ENCODE results near the gene PDE3A.
"Not testable (repeated sequence)": the region's sequence is repeated elsewhere in the genome, so short reads cannot be mapped to it uniquely, and the experiment has no call there.

The PDE3A gene

DNA sequence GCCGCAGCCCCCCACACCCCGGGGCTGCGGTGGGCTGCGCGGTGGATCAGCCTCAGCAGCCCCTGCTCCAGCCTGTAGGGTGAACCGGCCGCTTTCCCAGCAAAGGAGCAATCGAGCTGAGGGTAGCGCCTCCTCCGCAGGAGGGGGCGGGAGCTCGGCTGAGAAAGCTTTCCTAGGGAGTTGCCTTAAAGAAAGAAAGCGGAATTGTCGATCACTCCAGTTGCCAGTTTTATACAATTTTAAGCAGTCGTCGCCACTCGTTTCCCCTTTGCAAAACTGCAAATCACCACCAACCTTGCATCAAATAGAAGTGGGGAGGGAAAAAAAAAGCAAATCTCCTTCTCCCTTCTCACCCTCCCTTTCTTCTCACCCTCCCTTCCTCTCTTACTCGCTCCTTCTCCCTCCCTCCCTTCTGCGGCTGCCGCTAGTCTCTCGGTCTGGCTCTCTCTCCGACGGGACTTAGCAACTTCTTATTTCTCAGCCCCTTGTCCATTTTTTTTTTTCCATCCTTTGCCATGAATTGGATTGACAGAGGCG, at the start of gene PDE3A:
Gene PDE3A, plus strand, starts transcription at position 424 of the 537 bp plus-strand sequence. CDS start 748 bp downstream, outside the sequence.
- DNase-seq, result peak; percentile 62

GRCh38 chr12:20319366-20319765, 49.0 kb upstream of the PDE3A start:
- DNase-seq, result no peak

- no peak for DNase-seq
Observed at GRCh38 chr12:20320552-20320951, 47.8 kb upstream of the PDE3A start.

DNA sequence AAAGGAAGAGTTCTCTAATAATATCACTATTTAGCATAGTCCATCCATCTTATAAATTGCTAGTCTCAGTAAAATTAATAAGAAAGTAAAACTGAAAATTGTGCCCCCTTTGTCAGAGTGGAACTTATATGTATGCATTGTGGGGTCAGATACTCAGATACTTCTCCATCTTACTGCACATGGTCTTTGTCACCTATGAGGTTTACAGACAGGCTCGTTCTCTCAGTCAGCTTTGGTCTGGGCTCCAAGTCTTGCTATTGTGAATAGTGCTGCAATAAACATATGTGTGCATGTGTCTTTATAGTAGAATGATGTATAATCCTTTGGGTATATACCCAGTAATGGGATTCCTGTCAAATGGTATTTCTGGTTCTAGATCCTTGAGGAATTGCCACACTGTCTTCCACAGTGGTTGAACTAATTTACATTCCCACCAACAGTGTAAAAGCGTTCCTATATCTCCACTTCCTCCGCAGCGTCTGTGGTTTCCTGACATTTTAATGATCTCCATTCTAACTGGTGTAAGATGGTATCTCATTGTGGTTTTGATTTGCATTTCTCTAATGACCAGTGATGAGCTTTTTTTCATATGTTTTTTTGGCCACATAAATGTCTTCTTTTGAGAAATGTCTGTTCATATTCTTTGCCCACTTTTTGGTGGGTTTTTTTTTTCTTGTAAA, 37.4 kb upstream of the PDE3A start:
- not testable (repeated sequence) for DNase-seq

- DNase-seq, result no peak
Observed at GRCh38 chr12:20339060-20339459, 29.3 kb upstream of the PDE3A start.

DNA sequence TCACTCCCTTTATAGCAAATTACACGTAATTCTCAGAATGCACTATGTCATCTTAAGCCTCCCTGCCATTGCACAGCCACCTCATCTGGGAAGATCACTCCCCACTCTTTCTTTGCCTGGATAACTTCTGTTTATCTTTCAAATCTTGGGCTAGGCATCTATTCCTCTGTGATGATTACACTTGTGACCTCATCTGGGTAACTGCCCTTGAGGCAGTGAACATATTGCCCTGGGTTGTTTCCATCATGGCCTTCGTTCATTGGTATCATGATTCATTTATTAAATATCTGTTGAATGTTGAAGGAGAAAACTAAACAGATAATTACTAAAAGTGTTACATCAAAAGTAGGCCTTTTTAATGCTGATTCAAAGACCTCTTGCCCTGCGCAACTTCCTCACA, 26.2 kb upstream of the PDE3A start:
- DNase-seq, result peak; percentile 84

DNA sequence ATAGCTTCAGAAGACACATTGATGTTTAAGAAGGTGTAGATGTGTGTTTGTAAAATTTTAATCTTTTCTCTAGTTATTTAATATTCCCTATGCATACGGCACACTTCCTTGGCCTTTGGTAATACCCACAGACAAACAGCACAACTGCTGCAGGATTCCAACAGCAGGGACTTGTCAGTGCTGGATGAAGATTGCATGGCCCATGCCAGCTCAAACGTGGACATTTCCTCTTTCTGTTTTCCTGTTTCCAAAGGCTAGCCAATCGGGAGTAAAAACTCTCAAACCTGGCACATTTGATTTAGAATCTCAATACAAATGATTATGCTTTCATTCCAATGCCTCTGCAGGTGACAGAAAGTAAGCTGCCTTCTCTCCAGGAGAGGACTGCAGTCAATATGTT, 22.5 kb upstream of the PDE3A start:
- DNase-seq, result no peak

DNA sequence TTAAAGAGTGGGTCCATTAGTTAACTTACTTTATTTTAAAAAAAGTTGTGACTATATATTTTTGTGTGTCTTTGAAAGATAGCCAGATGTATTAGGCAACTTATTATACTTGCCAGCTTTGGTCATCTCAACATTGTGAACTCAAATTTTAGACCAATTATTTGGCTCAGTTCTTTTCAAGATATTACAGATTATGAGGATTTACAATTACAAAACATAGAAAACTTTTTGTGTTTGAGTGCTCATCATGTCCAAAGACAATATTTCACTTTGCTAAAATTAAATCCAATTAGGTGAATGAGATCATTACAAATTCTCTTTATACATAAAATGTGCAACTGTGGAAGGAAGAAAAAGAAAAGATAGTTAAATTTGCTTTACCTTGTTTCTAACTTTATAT, 18.3 kb upstream of the PDE3A start:
- no peak for DNase-seq

DNA sequence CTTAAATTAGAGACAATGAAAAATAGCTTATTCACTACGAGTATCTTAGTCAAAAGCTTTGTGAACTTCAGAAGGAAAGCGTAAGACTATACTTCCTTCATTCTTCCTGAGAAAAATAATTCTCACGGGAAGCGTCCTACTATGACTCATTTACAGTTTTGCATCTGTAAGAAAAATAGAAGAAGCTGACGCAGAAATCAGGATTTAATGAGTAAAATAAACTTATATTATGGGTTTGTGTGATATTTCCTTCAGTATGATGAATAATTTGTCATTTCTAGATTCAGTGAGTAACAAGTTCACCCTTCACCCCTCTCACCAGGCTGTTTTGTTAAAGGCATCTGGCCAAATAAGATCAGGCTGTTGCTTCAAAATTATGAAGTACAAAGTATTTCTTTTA, 17.8 kb upstream of the PDE3A start:
- DNase-seq, result no peak

GRCh38 chr12:20351406-20351805, 16.9 kb upstream of the PDE3A start:
- DNase-seq, result no peak

- DNase-seq, result no peak
Observed at GRCh38 chr12:20356048-20356447, 12.3 kb upstream of the PDE3A start.

DNA sequence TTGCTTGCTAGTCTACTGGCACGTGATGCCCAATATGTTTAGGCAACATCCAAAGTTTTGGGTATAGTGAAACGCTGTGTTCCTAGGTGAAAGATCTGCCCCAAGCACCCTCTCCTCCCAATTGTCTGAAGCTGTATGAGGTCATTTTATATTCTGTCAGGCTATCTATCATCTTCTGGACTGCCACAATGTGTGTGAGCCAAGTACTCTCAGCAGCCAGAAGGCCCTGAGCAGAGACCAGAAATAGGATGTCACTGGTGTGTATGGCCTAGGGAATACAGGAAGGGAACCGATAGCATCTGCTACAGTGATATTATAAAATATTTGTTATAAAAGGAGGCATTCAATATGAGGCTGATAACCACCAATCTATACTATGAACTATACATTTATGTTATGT, 7.9 kb upstream of the PDE3A start:
- DNase-seq, result no peak

DNA sequence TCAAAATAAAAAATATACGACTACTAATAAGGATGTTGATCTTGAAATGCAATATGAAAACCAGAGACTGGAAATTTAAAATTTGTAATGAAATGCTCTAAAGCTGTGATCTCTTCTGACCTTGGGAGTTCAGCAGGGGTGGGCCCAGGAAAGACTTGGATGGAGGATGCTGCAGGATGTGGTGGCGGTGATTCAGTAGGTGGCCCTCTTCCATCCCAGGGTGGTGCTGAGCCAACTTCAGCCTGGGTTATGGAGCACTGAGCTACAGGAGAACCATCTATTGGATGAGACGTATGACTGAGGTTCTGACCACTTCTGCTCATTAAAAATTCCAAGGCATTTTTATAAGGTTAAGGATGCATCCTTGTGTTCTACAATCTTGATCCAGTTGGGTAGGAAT, 6.9 kb upstream of the PDE3A start:
- DNase-seq, result no peak

DNA sequence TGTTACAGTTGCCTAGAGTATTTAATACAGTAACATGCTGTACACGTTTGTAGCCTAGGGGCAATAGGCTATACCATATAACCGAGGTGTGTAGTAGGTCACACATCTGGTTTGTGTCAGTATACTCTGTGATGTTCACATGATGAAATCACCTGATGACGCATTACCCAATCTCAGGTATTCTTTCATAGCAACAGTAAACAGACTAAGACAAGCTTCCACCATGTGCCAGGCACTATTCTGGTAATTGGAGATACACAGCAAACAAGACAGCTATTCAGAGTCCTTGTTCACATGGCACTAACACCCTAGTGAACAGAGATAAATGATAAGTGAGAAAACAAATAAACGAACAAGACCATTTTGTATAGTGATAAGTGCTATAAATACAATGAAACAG, 3.8 kb upstream of the PDE3A start:
- no peak for DNase-seq

GRCh38 chr12:20366776-20367409, 1.4 kb upstream of the PDE3A start:
- DNase-seq, result no peak

GRCh38 chr12:20367583-20368113, 689 bp upstream of the PDE3A start:
- no peak for DNase-seq

DNA sequence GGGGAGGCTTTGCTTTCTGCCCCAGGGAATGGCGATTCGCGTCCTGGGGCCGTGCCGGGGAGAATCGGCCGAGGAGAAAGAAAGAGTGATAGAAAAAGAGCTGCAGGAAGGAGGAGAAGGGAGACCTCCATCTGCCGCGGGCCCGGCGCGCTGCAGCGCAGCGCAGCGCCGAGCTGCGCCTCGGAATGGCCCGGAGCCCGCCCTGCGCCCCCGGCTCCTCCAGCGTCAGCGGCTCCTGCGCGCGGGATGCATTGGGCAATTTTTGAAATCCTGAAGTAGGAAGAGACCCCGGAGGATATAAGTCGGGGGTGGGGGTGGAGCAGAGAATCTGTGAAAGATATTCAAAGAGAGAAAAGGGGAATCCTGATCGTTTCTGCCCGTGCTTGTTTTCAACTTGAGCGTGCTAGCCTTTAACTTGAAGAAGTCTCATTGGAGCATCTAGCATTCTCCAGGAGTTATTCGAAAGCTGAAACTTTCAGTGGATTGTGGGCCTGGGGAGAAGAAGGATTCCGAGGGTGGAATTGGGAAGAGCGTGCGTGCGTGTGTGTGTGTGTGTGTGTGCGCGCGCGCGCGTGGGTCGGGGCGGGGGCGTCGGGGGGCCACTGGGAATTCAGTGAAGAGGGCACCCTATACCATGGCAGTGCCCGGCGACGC, 441 bp downstream of the PDE3A start:
- DNase-seq, result peak; percentile 39

- DNase-seq, result peak; percentile 71
Observed at GRCh38 chr12:20369305-20370013, 1.1 kb downstream of the PDE3A start.

- DNase-seq, result peak; percentile 47
Observed at GRCh38 chr12:20370014-20370386, 1.7 kb downstream of the PDE3A start.

- DNase-seq, result no peak
Observed at GRCh38 chr12:20370866-20371519, 2.7 kb downstream of the PDE3A start.

DNA sequence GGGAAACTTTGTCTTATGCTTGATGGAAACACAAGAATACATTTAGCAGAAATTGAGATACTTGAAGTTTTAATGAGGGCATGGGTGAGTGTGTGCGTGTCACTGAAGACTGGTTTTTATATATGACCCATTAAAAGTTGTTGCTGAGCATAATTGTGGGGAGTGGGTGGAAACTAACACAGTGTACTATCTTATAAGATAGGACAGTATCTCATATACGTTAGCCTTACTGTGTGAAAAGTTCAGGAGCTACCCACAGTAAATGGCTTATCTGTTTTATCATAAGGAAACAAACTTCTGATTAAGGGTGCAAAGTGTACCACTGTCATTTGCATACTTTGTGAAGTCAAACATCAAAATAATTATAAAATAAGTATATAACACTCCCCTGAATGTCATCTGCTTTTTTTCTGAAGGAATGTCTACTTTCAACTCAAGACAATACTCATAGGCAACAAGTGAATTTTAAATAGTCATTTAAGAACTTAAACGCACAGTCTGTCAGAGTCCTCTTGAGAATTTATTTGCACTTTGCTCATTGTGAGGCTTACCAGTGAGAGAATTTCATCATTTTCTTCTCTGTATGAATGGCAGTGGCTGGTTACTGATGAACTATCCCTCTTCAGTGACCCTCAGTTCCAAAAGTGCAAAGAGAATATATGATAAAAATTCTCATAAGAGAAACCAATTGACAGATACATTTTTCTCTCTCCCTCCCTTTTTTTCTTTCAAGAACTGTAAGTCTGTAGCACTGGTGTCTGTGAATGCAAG, 4.2 kb downstream of the PDE3A start:
- DNase-seq, result no peak

DNA sequence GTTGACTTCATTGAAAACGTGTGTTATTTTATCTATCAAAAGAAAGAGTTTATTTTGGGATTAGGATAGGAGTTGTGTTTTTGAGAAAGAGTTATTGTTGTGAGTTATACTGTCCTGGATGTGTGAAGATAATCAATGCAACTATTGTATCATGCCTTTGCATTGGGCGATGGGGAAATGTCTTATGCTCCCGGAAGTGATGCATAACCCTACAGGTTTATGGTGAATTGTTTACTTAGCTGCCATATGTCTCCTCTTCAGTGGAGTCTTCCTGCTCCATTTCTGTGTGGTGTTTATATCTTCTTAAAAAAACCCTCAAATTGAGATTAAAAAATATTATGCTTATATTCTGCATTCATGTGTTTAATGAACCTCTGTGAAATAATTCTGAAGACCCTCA, 6.5 kb downstream of the PDE3A start:
- no peak for DNase-seq
